GM18870 (cell line): ENCODE results near the gene KRTAP10-9.
"Not testable (repeated sequence)": the region's sequence is repeated elsewhere in the genome, so short reads cannot be mapped to it uniquely, and the experiment has no call there.

Experiments used
- ATAC-seq: cut with Tn5 transposase; IDR thresholded peaks from one replicate; pipeline ENCODE4 v1.9.1; 2021; ENCODE audit warnings: moderate library complexity; ENCODE audit not compliant: unreplicated experiment

KRTAP10-9 gene

GRCh38 chr21:44614161-44614631 lies 12.7 kb upstream of the KRTAP10-9 start:
- no peak for ATAC-seq

- ATAC-seq, result no peak
Measured at GRCh38 chr21:44614961-44615391, 11.9 kb upstream of the KRTAP10-9 start.

- ATAC-seq, result no peak
Measured at GRCh38 chr21:44615466-44615865, 11.4 kb upstream of the KRTAP10-9 start.

GRCh38 chr21:44615911-44616590 lies 10.8 kb upstream of the KRTAP10-9 start:
- ATAC-seq, result no peak

- no peak for ATAC-seq
Measured at GRCh38 chr21:44616591-44616926, 10.3 kb upstream of the KRTAP10-9 start.

- no peak for ATAC-seq
Measured at GRCh38 chr21:44617071-44617501, 9.8 kb upstream of the KRTAP10-9 start.

GRCh38 chr21:44618504-44618903 lies 8.4 kb upstream of the KRTAP10-9 start:
- ATAC-seq, result no peak

- no peak for ATAC-seq
Measured at GRCh38 chr21:44618909-44619308, 8.0 kb upstream of the KRTAP10-9 start.

GRCh38 chr21:44619886-44620285 lies 7.0 kb upstream of the KRTAP10-9 start:
- ATAC-seq, result no peak

GRCh38 chr21:44623575-44623974 lies 3.3 kb upstream of the KRTAP10-9 start:
- no peak for ATAC-seq

- no peak for ATAC-seq
Measured at GRCh38 chr21:44625756-44626155, 1.1 kb upstream of the KRTAP10-9 start.

- ATAC-seq, result no peak
Measured at GRCh38 chr21:44626262-44626661, 631 bp upstream of the KRTAP10-9 start.

- not testable (repeated sequence) for ATAC-seq
Measured at GRCh38 chr21:44627181-44627822, 409 bp downstream of the KRTAP10-9 start.

GRCh38 chr21:44627831-44628233 lies 939 bp downstream of the KRTAP10-9 start:
- ATAC-seq, result not testable (repeated sequence)

- no peak for ATAC-seq
Measured at GRCh38 chr21:44628707-44629391, 2.0 kb downstream of the KRTAP10-9 start.

GRCh38 chr21:44630440-44630839 lies 3.5 kb downstream of the KRTAP10-9 start:
- ATAC-seq, result no peak

- ATAC-seq, result no peak
Measured at GRCh38 chr21:44632067-44632466, 5.2 kb downstream of the KRTAP10-9 start.

- ATAC-seq, result no peak
Measured at GRCh38 chr21:44636209-44637017, 9.5 kb downstream of the KRTAP10-9 start.

- ATAC-seq, result no peak
Measured at GRCh38 chr21:44637018-44637850, 10.3 kb downstream of the KRTAP10-9 start, which contains the start of gene KRTAP10-10. TSS of gene KRTAP10-10 (plus strand) at chr21:44637356. CDS start at chr21:44637418, 62 bp downstream.

- not testable (repeated sequence) for ATAC-seq
Measured at GRCh38 chr21:44637851-44638348, 11.0 kb downstream of the KRTAP10-9 start.
